ENCODE data around the gene TRIM13.

The TRIM13 gene

GRCh38 chr13:49958321-49958720 lies 38.5 kb upstream of the TRIM13 start:
- no peak for DNase-seq (ENCODE audit: low read depth in 2 of 2)

GRCh38 chr13:49967456-49967855 lies 29.4 kb upstream of the TRIM13 start:
- no peak for TF ChIP-seq CTCF (IDR thresholded peaks at IDR 0.05; ENCODE audit: low read depth, low read length)
- DNase-seq (ENCODE audit: low read depth in 2 of 2) = no peak
- H3K4me3 ChIP-seq (replicated peaks in 1 of 2; ENCODE audit: low read depth in 2 of 2, low read length in 2 of 2) = no peak overlapping the region

More at GRCh38 chr13:49958321-49958720, 38.5 kb upstream of the TRIM13 start:
- H3K4me3 ChIP-seq (replicated peaks in 1 of 2; ENCODE audit: low read depth in 2 of 2, low read length in 2 of 2) = no peak overlapping the region
- no peak for TF ChIP-seq CTCF (IDR thresholded peaks at IDR 0.05; ENCODE audit: low read depth, low read length)

- DNase-seq (ENCODE audit: low read depth in 2 of 2) = no peak
- H3K4me3 ChIP-seq (replicated peaks in 1 of 2; ENCODE audit: low read depth in 2 of 2, low read length in 2 of 2) = no peak overlapping the region
- no peak for TF ChIP-seq CTCF (IDR thresholded peaks at IDR 0.05; ENCODE audit: low read depth, low read length)
Observed at GRCh38 chr13:49972709-49973108, 24.1 kb upstream of the TRIM13 start.

- TF ChIP-seq CTCF (IDR thresholded peaks at IDR 0.05; ENCODE audit: low read depth, low read length) = no peak
- no peak overlapping the region for H3K4me3 ChIP-seq (replicated peaks in 1 of 2; ENCODE audit: low read depth in 2 of 2, low read length in 2 of 2)
- DNase-seq (ENCODE audit: low read depth in 2 of 2) = no peak
Observed at GRCh38 chr13:49975826-49976225, 21.0 kb upstream of the TRIM13 start.

- no peak overlapping the region for H3K4me3 ChIP-seq (replicated peaks in 1 of 2; ENCODE audit: low read depth in 2 of 2, low read length in 2 of 2)
- peak; percentile 81 to 82 for DNase-seq (ENCODE audit: low read depth in 2 of 2)
- peak; percentile 88 for TF ChIP-seq CTCF (IDR thresholded peaks at IDR 0.05; ENCODE audit: low read depth, low read length)
Observed at GRCh38 chr13:49976314-49977258, 20.3 kb upstream of the TRIM13 start.

GRCh38 chr13:49977992-49978391 lies 18.9 kb upstream of the TRIM13 start:
- DNase-seq (ENCODE audit: low read depth in 2 of 2) = no peak
- no peak for TF ChIP-seq CTCF (IDR thresholded peaks at IDR 0.05; ENCODE audit: low read depth, low read length)
- H3K4me3 ChIP-seq (replicated peaks in 1 of 2; ENCODE audit: low read depth in 2 of 2, low read length in 2 of 2) = no peak overlapping the region
